ENCODE data around the gene PRDM16. TPM values are rescaled to one million over a fixed set of nuclear protein-coding genes. Genes with fewer than 3 reads are reported as not detected.

PRDM16 gene
- total and polyA plus RNA-seq, 2 of the 13 experiments (the other 11 are each of a cell fraction or from before 2014, with no cell fraction given), result 0.15 to 0.81 TPM

DNA sequence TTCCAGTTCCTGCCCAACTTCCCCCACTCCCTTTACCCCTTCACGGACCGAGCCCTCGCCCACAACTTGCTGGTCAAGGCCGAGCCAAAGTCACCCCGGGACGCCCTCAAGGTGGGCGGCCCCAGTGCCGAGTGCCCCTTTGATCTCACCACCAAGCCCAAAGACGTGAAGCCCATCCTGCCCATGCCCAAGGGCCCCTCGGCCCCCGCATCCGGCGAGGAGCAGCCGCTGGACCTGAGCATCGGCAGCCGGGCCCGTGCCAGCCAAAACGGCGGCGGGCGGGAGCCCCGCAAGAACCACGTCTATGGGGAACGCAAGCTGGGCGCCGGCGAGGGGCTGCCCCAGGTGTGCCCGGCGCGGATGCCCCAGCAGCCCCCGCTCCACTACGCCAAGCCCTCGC, 343.4 kb downstream of the PRDM16 start:
- Histone ChIP-seq H3K79me2 (ENCODE audit: insufficient read depth, low read length) (no peaks in the 10 kb centered on the region), H3K27me3 (ENCODE audit: control insufficient read depth in 1 of 2, insufficient read depth in 2 of 2, low read length in 2 of 2) (peaks cover 0 to 9% of the 10 kb centered on the region in 2 experiments; a peak in 4 of 5 replicates), H3K4me2 (ENCODE audit: low read depth, low read length) (no peak overlapping the region), H3K36me3 (replicated peaks in 1 of 2; ENCODE audit: control insufficient read depth in 1 of 2, insufficient read depth in 2 of 2, low read length in 2 of 2) (no peaks in the 10 kb centered on the region), H4K20me1 (ENCODE audit: insufficient read depth, low read length) (no peaks in the 10 kb centered on the region), H3K9ac (ENCODE audit: insufficient read depth, low read depth, low read length) (no peak overlapping the region), H2AFZ (ENCODE audit: low read length) (no peak overlapping the region), H3K27ac (ENCODE audit: extremely low read length, insufficient read depth, low read length) (no peak overlapping the region), H3K4me1 (ENCODE audit: insufficient read depth, low read length) (peaks cover 20% of the 10 kb centered on the region), H3K9me3 (ENCODE audit: low read length) (peaks cover 9% of the 10 kb centered on the region), H3K4me3 (replicated peaks in 1 of 3; ENCODE audit: insufficient read depth in 1 of 3, low read depth in 2 of 3, low read length in 3 of 3) (no peak overlapping the region)
- intact Hi-C loops (cut with micrococcal nuclease; ENCODE audit: unreplicated experiment) (loop anchor here (5.0 kb wide), 1 partner anchor 345 kb away; the partner anchor contains the start of gene PRDM16), in situ Hi-C loops (cut with HindIII; ENCODE audit: extremely low pct_ligation_motif_present, low pct_unique_long_range_greater_than_20kb) (no loop called here)
- FAIRE-seq (no peak), ATAC-seq (no peak), DNase-seq (ENCODE audit: low spot score) (no peak)
- WGBS (ENCODE audit: low lambda C conversion rate), result 62% methylated on average over 14 of the region's 33 CpGs
- ChIA-PET POLR2A (no interaction called here), CTCF (ENCODE audit: low intra/inter-chr PET ratio, low total read pairs) (no interaction called here)
- no TSS peak for BruUV-seq (replicated peaks)
- TF ChIP-seq SUZ12 (IDR thresholded peaks at IDR 0.05; ENCODE audit: low read depth, low read length) (no peak), SIN3B (IDR thresholded peaks at IDR 0.05; ENCODE audit: low read length) (no peak), ZNF367 (CRISPR knock-in tag; IDR thresholded peaks at IDR 0.05; ENCODE audit: borderline replicate concordance) (no peak), PITX1 (CRISPR knock-in tag; IDR thresholded peaks at IDR 0.05) (no peak), ZNF3 (CRISPR knock-in tag; IDR thresholded peaks at IDR 0.05) (no peak), ZNF577 (CRISPR knock-in tag; IDR thresholded peaks at IDR 0.05; ENCODE audit: borderline replicate concordance, low read depth) (no peak), CENPX (CRISPR knock-in tag; IDR thresholded peaks at IDR 0.05) (no peak), ZNF331 (CRISPR knock-in tag; IDR thresholded peaks at IDR 0.05) (no peak), ZNF891 (CRISPR knock-in tag; IDR thresholded peaks at IDR 0.05) (no peak), CHCHD3 (CRISPR knock-in tag; IDR thresholded peaks at IDR 0.05) (no peak), SOX6 (IDR thresholded peaks at IDR 0.05) (no peak), SOX6 (CRISPR knock-in tag; IDR thresholded peaks at IDR 0.05) (no peak), ETV6 (CRISPR knock-in tag; conservative IDR thresholded peaks at IDR 0.05) (no peak), ATAD3A (CRISPR knock-in tag; IDR thresholded peaks at IDR 0.05) (no peak), ZBTB42 (CRISPR knock-in tag; IDR thresholded peaks at IDR 0.05) (no peak)
- TF ChIP-seq, protein P1, sequence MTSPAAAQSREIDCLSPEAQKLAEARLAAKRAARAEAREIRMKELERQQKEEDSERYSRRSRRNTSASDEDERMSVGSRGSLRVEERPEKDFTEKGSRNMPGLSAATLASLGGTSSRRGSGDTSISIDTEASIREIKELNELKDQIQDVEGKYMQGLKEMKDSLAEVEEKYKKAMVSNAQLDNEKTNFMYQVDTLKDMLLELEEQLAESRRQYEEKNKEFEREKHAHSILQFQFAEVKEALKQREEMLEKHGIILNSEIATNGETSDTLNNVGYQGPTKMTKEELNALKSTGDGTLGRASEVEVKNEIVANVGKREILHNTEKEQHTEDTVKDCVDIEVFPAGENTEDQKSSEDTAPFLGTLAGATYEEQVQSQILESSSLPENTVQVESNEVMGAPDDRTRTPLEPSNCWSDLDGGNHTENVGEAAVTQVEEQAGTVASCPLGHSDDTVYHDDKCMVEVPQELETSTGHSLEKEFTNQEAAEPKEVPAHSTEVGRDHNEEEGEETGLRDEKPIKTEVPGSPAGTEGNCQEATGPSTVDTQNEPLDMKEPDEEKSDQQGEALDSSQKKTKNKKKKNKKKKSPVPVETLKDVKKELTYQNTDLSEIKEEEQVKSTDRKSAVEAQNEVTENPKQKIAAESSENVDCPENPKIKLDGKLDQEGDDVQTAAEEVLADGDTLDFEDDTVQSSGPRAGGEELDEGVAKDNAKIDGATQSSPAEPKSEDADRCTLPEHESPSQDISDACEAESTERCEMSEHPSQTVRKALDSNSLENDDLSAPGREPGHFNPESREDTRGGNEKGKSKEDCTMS (CRISPR knock-in tag; conservative IDR thresholded peaks at IDR 0.05), result no peak
